IMR-90 (cell line): Measurements from ENCODE around the gene GRIK1. TPM values are rescaled to one million over a fixed set of nuclear protein-coding genes. Genes with fewer than 3 reads are reported as not detected.

Source experiments
- ATAC-seq: fragments of 200-7000 bp; cut with Tn5 transposase; 2 replicates; pipeline ENCODE4 v1.9.1; 2020; ENCODE audit warnings: low read depth, mild to moderate bottlenecking, moderate library complexity
- BruUV-seq: library from RNA; stranded (reverse); fragments of 400-500 nt; replicated peaks from 2 replicates; lab custom pipeline; 2021; lab: Mats Ljungman, UMichigan
- CTCF ChIA-PET: fragments of 300-600 bp; formaldehyde crosslinking; extraction: SDS; loops from one replicate; lab custom pipeline; 2021; ENCODE audit warnings: antibody characterized with exemption; lab: Yijun Ruan, JAX
- POLR2A ChIA-PET: fragments of 300-600 bp; sonication (Branson Sonifier 250); formaldehyde crosslinking; loops from one replicate; lab custom pipeline; 2022; ENCODE audit warnings: antibody characterized with exemption; ENCODE audit not compliant: unreplicated experiment; lab: Charles Lee
- DNase-seq: peaks from one replicate; pipeline ENCODE4 v3.0.0; 2013
- H2AFZ ChIP-seq: replicated peaks from 2 replicates; pipeline ENCODE3; 2013; ENCODE audit warnings: low read length, mild to moderate bottlenecking; ENCODE audit not compliant: poor library complexity
- H2AK5ac ChIP-seq: 2 replicates; pipeline ENCODE4 v1.6.1; 2013; ENCODE audit warnings: low read depth, low read length, inconsistent platforms
- H2AK9ac ChIP-seq: replicated peaks from 2 replicates; pipeline ENCODE3; 2013; ENCODE audit warnings: mild to moderate bottlenecking, low read depth, low read length, moderate library complexity; ENCODE audit not compliant: poor library complexity
- H2BK120ac ChIP-seq: 2 replicates; pipeline ENCODE4 v1.6.1; 2013; ENCODE audit warnings: low read depth, low read length, inconsistent platforms
- H2BK15ac ChIP-seq: 3 replicates; pipeline ENCODE4 v1.6.1; 2013; ENCODE audit warnings: low read depth, low read length, inconsistent platforms
- H2BK20ac ChIP-seq: 2 replicates; pipeline ENCODE4 v1.6.1; 2013; ENCODE audit warnings: low read depth, mild to moderate bottlenecking, inconsistent platforms, low read length, moderate library complexity
- H2BK5ac ChIP-seq: 2 replicates; pipeline ENCODE4 v1.6.1; 2013; ENCODE audit warnings: mild to moderate bottlenecking, low read depth, low read length, inconsistent platforms; ENCODE audit not compliant: poor library complexity, severe bottlenecking
- H3K14ac ChIP-seq: replicated peaks from 2 replicates; pipeline ENCODE4 v1.6.1; 2013; ENCODE audit warnings: low read depth, low read length, inconsistent platforms
- H3K18ac ChIP-seq: 2 replicates; pipeline ENCODE4 v1.6.1; 2013; ENCODE audit warnings: low read depth, low read length, control low read depth
- H3K23ac ChIP-seq: 2 replicates; pipeline ENCODE4 v1.6.1; 2013; ENCODE audit warnings: low read depth, low read length, inconsistent platforms
- H3K27ac ChIP-seq: 2 replicates; pipeline ENCODE4 v1.5.1; 2013; ENCODE audit warnings: mild to moderate bottlenecking, control low read depth, low read length; ENCODE audit not compliant: insufficient read depth
- H3K27me3 ChIP-seq: 2 replicates; pipeline ENCODE4 v1.6.1; 2013; ENCODE audit warnings: low read length; ENCODE audit not compliant: control insufficient read depth, insufficient read depth
- H3K36me3 ChIP-seq: 2 replicates; pipeline ENCODE4 v1.6.1; 2013; ENCODE audit warnings: low read length, mixed read lengths; ENCODE audit not compliant: control insufficient read depth, insufficient read depth
- H3K4ac ChIP-seq: 2 replicates; pipeline ENCODE4 v1.6.1; 2013; ENCODE audit warnings: low read depth, low read length, inconsistent platforms
- H3K4me1 ChIP-seq: 2 replicates; pipeline ENCODE4 v1.6.1; 2013; ENCODE audit warnings: low read length, mixed read lengths; ENCODE audit not compliant: control insufficient read depth, insufficient read depth
- H3K4me2 ChIP-seq: 2 replicates; pipeline ENCODE4 v1.6.1; 2013; ENCODE audit warnings: low read depth, mild to moderate bottlenecking, control low read depth, low read length, moderate library complexity
- H3K4me3 ChIP-seq: 2 replicates; pipeline ENCODE4 v1.5.1; 2013; ENCODE audit warnings: low read depth, mild to moderate bottlenecking, control low read depth, low read length, moderate library complexity; ENCODE audit not compliant: insufficient read depth
- H3K56ac ChIP-seq: 2 replicates; pipeline ENCODE4 v1.6.1; 2013; ENCODE audit warnings: low read length, inconsistent platforms; ENCODE audit not compliant: insufficient read depth; ENCODE audit errors: extremely low read depth
- H3K79me1 ChIP-seq, 2 experiments: 2 replicates each; pipeline ENCODE4 v1.6.1; 2013; ENCODE audit warnings: low read length in 2 of 2, inconsistent platforms in 1 of 2, low read depth in 1 of 2
- H3K9ac ChIP-seq: 2 replicates; pipeline ENCODE4 v1.6.1; 2013; ENCODE audit warnings: low read depth, low read length, control low read depth
- H3K9me1 ChIP-seq: 2 replicates; pipeline ENCODE4 v1.6.1; 2013; ENCODE audit warnings: low read length, inconsistent platforms; ENCODE audit not compliant: insufficient read depth
- H3K9me3 ChIP-seq: 2 replicates; pipeline ENCODE4 v1.6.1; 2013; ENCODE audit warnings: low read length; ENCODE audit not compliant: control insufficient read depth, insufficient read depth
- H4K20me1 ChIP-seq: 2 replicates; pipeline ENCODE4 v1.6.1; 2013; ENCODE audit warnings: low read length, inconsistent platforms; ENCODE audit not compliant: insufficient read depth
- H4K5ac ChIP-seq: 2 replicates; pipeline ENCODE4 v1.6.1; 2013; ENCODE audit warnings: mild to moderate bottlenecking, low read depth, low read length, control low read depth
- H4K8ac ChIP-seq, 2 experiments: 2 replicates each; pipeline ENCODE4 v1.6.1; 2013; ENCODE audit warnings: low read depth in 2 of 2, low read length in 2 of 2, control low read depth in 1 of 2, inconsistent platforms in 1 of 2
- H4K91ac ChIP-seq: 2 replicates; pipeline ENCODE4 v1.6.1; 2013; ENCODE audit warnings: low read depth, low read length, inconsistent platforms; ENCODE audit not compliant: insufficient read depth
- BHLHE40 ChIP-seq: fragments of 150-350 bp; IDR thresholded peaks from 2 replicates; pipeline ENCODE4 v1.6.1; 2016; ENCODE audit warnings: mild to moderate bottlenecking, low read depth, low read length
- CHD1 ChIP-seq: IDR thresholded peaks from 2 replicates; pipeline ENCODE4 v1.6.1; 2012; ENCODE audit warnings: low read depth, low read length, improper control_type of control experiment
- FOS ChIP-seq: fragments of 150-350 bp; IDR thresholded peaks from 2 replicates; pipeline ENCODE4 v1.6.1; 2016; ENCODE audit warnings: low read depth, low read length
- MAFK ChIP-seq: IDR thresholded peaks from 2 replicates; pipeline ENCODE4 v1.6.1; 2012; ENCODE audit warnings: low read depth, low read length, improper control_type of control experiment
- NFE2L2 ChIP-seq: fragments of 150-350 bp; IDR thresholded peaks from 2 replicates; pipeline ENCODE4 v1.6.1; 2016; ENCODE audit warnings: low read depth, mild to moderate bottlenecking, low read length
- POLR2A ChIP-seq: IDR thresholded peaks from 2 replicates; pipeline ENCODE4 v1.6.1; 2012; ENCODE audit warnings: mild to moderate bottlenecking, low read depth, low read length
- RAD21 ChIP-seq: IDR thresholded peaks from 2 replicates; pipeline ENCODE4 v1.6.1; 2012; ENCODE audit warnings: low read length, improper control_type of control experiment
- RCOR1 ChIP-seq: IDR thresholded peaks from 2 replicates; pipeline ENCODE4 v1.6.1; 2012; ENCODE audit warnings: mild to moderate bottlenecking, low read length, improper control_type of control experiment; ENCODE audit not compliant: insufficient replicate concordance
- SMC3 ChIP-seq: fragments of 150-350 bp; IDR thresholded peaks from 2 replicates; pipeline ENCODE4 v1.6.1; 2016; ENCODE audit warnings: low read depth, mild to moderate bottlenecking, antibody characterized with exemption, low read length, moderate library complexity
- WGBS, 2 experiments: methylation state at CpG; one replicate each; pipeline versions ENCODE4 v1.1.5 to v1.1.7; 2013; ENCODE audit warnings: missing lambda C conversion rate in 2 of 2; ENCODE audit not compliant: insufficient read length in 1 of 2; ENCODE audit errors: extremely low coverage in 2 of 2; 5-methylcytosine and 5-hydroxymethylcytosine counted together
- dilution Hi-C: fragments of 300-500 bp; cut with HindIII; formaldehyde crosslinking; loops from one replicate; pipeline ENCODE4 v1.14.3; 2018; ENCODE audit warnings: low sequenced_read_pairs; ENCODE audit not compliant: unreplicated experiment
- in situ Hi-C: fragments of 300-500 bp; cut with MboI; formaldehyde crosslinking; loops from 3 replicates; pipeline ENCODE4 v1.14.3; 2019; ENCODE audit warnings: low sequenced_read_pairs, inconsistent platforms, mixed read lengths
- intact Hi-C: fragments of 100-400 bp; cut with micrococcal nuclease; formaldehyde crosslinking; loops from 2 replicates; pipeline ENCODE4 v1.10.0; 2022
- polyA plus RNA-seq, 3 experiments: library from polyadenylated mRNA; depleted of rRNA; stranded (reverse); fragments of >200 nt; gene quantifications; 2 replicates each; pipeline ENCODE4 v1.2.3, GENCODE V29; 2012; ENCODE audit warnings: low replicate concordance in 1 of 3
- total RNA-seq: library from RNA; depleted of rRNA; stranded (reverse); fragments of >200 nt; gene quantifications from 2 replicates; pipeline ENCODE4 v1.2.3, GENCODE V29; 2012
- TF ChIP-seq, protein P1 (sequence below): conservative IDR thresholded peaks from 2 replicates; pipeline ENCODE4 v1.5.1; 2012; ENCODE audit warnings: mild to moderate bottlenecking, low read depth, low read length, improper control_type of control experiment
- TF ChIP-seq, protein P2 (sequence below): fragments of 150-350 bp; IDR thresholded peaks from 2 replicates; pipeline ENCODE4 v1.6.1; 2017; ENCODE audit warnings: mild to moderate bottlenecking, antibody characterized with exemption, low read length, low read depth
- TF ChIP-seq, protein P3 (sequence below): fragments of 150-350 bp; IDR thresholded peaks from 2 replicates; pipeline ENCODE4 v1.6.1; 2016; ENCODE audit warnings: low read depth, mild to moderate bottlenecking, low read length, moderate library complexity, borderline replicate concordance

Gene GRIK1
- total and polyA plus RNA-seq, 2 of the 4 experiments (the other 2 are of a cell fraction): not detected

DNA sequence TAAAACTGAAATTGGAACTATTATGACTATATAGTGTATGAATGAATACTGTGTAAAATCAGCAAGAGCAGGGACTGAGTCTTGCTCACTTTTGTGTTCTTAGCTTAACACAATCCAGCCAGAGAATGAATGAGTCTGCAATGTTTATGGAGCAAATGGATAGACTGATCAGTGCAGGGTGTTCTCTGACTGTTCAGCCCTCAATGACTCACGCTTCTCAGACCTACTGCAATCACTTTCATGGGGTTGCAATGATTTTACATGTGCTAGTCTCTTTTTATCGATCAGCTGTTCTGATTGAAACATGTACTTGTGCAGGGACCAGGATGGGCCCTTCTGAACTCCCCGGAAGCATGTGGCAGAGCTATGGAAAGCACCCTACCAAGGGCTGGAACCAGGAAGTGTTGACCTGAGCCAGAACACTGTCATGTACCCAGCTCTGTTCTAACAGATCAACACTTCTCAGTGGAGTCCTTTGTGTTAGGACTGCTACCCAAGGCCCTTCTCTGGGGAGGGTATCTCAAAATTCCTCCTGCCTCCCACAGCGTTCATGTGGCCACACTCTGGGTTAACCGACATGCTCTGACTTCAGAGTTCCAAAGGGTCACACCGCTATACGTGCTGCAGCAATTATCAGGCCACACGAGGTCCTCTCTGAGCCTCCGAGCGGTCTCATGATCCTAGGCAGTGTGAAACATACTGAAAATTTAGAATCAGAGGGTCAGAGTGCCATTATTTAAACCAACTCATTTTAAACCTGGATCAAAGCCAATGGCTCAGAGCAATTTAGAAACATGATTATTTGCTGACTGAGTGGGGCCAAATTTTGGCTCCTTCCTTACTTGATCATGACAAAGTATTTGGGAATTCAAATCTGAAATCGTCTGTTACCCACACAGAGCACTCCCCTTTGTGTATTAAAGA is 35.2 kb downstream of the GRIK1 start:
- Histone ChIP-seq H3K79me1 (no peaks in the 10 kb centered on the region), H2AFZ (no peak overlapping the region), H4K8ac (no peak overlapping the region), H3K36me3 (no peaks in the 10 kb centered on the region), H3K56ac (no peak overlapping the region), H2BK20ac (no peak overlapping the region), H3K23ac (no peak overlapping the region), H2AK5ac (no peak overlapping the region), H3K18ac (no peak overlapping the region), H4K20me1 (no peaks in the 10 kb centered on the region), H4K5ac (no peak overlapping the region), H2AK9ac (no peak overlapping the region), H3K4me2 (no peak overlapping the region), H3K4me3 (no peak overlapping the region), H2BK120ac (no peak overlapping the region), H3K27me3 (no peaks in the 10 kb centered on the region), H3K9me3 (no peaks in the 10 kb centered on the region), H3K27ac (no peak overlapping the region), H3K14ac (no peak overlapping the region), H3K4me1 (no peaks in the 10 kb centered on the region), H2BK5ac (no peak overlapping the region), H4K91ac (no peak overlapping the region), H3K4ac (no peak overlapping the region), H3K9me1 (no peaks in the 10 kb centered on the region), H2BK15ac (no peak overlapping the region), H3K9ac (no peak overlapping the region)
- peak; percentile 44; the same call in 1 of the 2 replicates for ATAC-seq
- WGBS, 2 experiments: 46% methylated on average over 2 of the region's 11 CpGs; no CpG with 5 or more reads in 1 of the 2 experiments
- TF ChIP-seq FOS (no peak), SMC3 (no peak), MAFK (no peak), NFE2L2 (no peak), CHD1 (no peak), RCOR1 (no peak), POLR2A (no peak), RAD21 (no peak), BHLHE40 (no peak)
- TF ChIP-seq, protein P1, sequence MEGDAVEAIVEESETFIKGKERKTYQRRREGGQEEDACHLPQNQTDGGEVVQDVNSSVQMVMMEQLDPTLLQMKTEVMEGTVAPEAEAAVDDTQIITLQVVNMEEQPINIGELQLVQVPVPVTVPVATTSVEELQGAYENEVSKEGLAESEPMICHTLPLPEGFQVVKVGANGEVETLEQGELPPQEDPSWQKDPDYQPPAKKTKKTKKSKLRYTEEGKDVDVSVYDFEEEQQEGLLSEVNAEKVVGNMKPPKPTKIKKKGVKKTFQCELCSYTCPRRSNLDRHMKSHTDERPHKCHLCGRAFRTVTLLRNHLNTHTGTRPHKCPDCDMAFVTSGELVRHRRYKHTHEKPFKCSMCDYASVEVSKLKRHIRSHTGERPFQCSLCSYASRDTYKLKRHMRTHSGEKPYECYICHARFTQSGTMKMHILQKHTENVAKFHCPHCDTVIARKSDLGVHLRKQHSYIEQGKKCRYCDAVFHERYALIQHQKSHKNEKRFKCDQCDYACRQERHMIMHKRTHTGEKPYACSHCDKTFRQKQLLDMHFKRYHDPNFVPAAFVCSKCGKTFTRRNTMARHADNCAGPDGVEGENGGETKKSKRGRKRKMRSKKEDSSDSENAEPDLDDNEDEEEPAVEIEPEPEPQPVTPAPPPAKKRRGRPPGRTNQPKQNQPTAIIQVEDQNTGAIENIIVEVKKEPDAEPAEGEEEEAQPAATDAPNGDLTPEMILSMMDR: no peak
- TF ChIP-seq, protein P2, sequence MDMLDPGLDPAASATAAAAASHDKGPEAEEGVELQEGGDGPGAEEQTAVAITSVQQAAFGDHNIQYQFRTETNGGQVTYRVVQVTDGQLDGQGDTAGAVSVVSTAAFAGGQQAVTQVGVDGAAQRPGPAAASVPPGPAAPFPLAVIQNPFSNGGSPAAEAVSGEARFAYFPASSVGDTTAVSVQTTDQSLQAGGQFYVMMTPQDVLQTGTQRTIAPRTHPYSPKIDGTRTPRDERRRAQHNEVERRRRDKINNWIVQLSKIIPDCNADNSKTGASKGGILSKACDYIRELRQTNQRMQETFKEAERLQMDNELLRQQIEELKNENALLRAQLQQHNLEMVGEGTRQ: no peak
- TF ChIP-seq, protein P3, sequence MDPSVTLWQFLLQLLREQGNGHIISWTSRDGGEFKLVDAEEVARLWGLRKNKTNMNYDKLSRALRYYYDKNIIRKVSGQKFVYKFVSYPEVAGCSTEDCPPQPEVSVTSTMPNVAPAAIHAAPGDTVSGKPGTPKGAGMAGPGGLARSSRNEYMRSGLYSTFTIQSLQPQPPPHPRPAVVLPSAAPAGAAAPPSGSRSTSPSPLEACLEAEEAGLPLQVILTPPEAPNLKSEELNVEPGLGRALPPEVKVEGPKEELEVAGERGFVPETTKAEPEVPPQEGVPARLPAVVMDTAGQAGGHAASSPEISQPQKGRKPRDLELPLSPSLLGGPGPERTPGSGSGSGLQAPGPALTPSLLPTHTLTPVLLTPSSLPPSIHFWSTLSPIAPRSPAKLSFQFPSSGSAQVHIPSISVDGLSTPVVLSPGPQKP: no peak
- ChIA-PET CTCF (interaction anchor here (0.6 kb wide), 1 partner anchor 1125 kb away, joined by 3 read pairs; no protein-coding TSS in a partner anchor), POLR2A (no interaction called here)
- in situ Hi-C loops (no loop called here), dilution Hi-C loops (no loop called here), intact Hi-C loops (no loop called here)
- no peak for DNase-seq
- BruUV-seq: no TSS peak
